HG02970 (cell line): ENCODE measurements around the gene CD83.
"Not testable (repeated sequence)": the region's sequence is repeated elsewhere in the genome, so short reads cannot be mapped to it uniquely, and the experiment has no call there.

Source experiments
- ATAC-seq: cut with Tn5 transposase; IDR thresholded peaks from one replicate; pipeline ENCODE4 v1.9.1; 2021; ENCODE audit warnings: mild to moderate bottlenecking, moderate library complexity, moderate number of reproducible peaks; ENCODE audit not compliant: unreplicated experiment, low FRiP score

CD83 gene

GRCh38 chr6:14117158-14118090 is at the start of gene CD83:
Gene CD83 (plus strand): TSS chr6:14117772. CDS start chr6:14117812, 40 bp downstream.
- ATAC-seq, result peak; percentile 77

- no peak for ATAC-seq
These were observed 49.4 kb upstream of the CD83 start for GRCh38 chr6:14068133-14068532.

GRCh38 chr6:14068623-14069022 is 48.9 kb upstream of the CD83 start:
- no peak for ATAC-seq

- no peak for ATAC-seq
These were observed 47.1 kb upstream of the CD83 start for GRCh38 chr6:14070457-14070856.

GRCh38 chr6:14072084-14072483 is 45.5 kb upstream of the CD83 start:
- ATAC-seq, result no peak

GRCh38 chr6:14073561-14074354 is 43.8 kb upstream of the CD83 start:
- ATAC-seq, result not testable (repeated sequence)

GRCh38 chr6:14074476-14075094 is 43.0 kb upstream of the CD83 start:
- no peak for ATAC-seq

- no peak for ATAC-seq
These were observed 42.5 kb upstream of the CD83 start for GRCh38 chr6:14075095-14075503.

- ATAC-seq, result no peak
These were observed 40.2 kb upstream of the CD83 start for GRCh38 chr6:14077193-14077867.

- no peak for ATAC-seq
These were observed 38.1 kb upstream of the CD83 start for GRCh38 chr6:14079433-14079832.

- ATAC-seq, result no peak
These were observed 37.6 kb upstream of the CD83 start for GRCh38 chr6:14079971-14080370.

GRCh38 chr6:14081126-14081525 is 36.4 kb upstream of the CD83 start:
- ATAC-seq, result no peak

GRCh38 chr6:14082771-14083170 is 34.8 kb upstream of the CD83 start:
- ATAC-seq, result no peak

GRCh38 chr6:14083262-14083661 is 34.3 kb upstream of the CD83 start:
- no peak for ATAC-seq

GRCh38 chr6:14083751-14084150 is 33.8 kb upstream of the CD83 start:
- no peak for ATAC-seq

- ATAC-seq, result no peak
These were observed 33.2 kb upstream of the CD83 start for GRCh38 chr6:14084388-14084787.

- ATAC-seq, result no peak
These were observed 32.3 kb upstream of the CD83 start for GRCh38 chr6:14085176-14085787.

- ATAC-seq, result no peak
These were observed 30.9 kb upstream of the CD83 start for GRCh38 chr6:14086701-14087100.

- ATAC-seq, result no peak
These were observed 28.9 kb upstream of the CD83 start for GRCh38 chr6:14088600-14089192.

- ATAC-seq, result no peak
These were observed 28.3 kb upstream of the CD83 start for GRCh38 chr6:14089224-14089623.
